DMS53 treated with DMSO at 0.1 percent for 48 hours (cell line): ENCODE results near the gene GREM2.

Experiments
- DNase-seq: peaks from one replicate; lab custom pipeline; 2025; ENCODE audit not compliant: unreplicated experiment; lab: John Stamatoyannopoulos, UW

GREM2 gene

GRCh38 chr1:240562779-240563178 lies 49.2 kb downstream of the GREM2 start:
- DNase-seq = no peak

DNA sequence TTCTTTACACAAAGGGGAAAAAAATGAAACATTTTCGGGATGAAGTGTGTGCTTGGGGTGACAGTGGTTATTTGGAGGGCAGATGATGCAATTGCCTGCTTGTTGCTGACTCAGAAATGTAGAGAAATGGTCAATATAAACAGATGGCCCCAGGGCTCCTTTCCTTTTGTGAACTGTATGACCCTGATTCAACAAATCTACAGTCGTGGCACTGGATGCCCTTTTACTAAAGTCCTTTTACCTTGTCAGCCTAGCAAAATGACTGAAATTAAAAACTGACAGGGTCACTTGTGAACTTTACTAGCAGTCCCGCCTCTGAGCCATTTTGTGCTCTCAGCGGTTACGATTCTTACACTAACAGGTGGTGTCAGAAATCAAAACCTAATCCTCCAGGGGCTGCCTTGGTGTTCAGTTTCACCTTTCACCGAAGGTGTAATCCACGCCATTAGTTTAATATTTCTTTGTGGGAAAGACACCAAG lies 49.8 kb downstream of the GREM2 start:
- peak; percentile 24 for DNase-seq

DNA sequence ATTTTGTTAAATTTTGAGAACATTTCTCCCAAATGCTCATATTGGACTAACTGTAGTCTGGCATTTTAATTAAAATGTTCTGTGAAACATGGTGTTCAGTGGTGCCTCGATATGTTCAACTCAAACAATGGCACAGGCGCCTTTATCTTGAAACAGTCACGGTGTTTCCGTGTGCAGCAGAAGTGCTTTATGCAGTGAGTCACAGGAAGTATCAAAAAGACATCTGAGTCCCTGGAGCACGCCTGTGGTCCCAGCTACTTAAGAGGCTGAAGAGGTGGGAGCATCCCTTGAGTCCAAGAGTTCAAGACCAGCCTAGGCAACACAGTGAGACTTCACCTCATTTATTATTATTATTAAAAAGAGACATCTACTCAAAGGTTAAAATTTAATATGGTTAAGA lies 52.2 kb downstream of the GREM2 start:
- DNase-seq = no peak

DNA sequence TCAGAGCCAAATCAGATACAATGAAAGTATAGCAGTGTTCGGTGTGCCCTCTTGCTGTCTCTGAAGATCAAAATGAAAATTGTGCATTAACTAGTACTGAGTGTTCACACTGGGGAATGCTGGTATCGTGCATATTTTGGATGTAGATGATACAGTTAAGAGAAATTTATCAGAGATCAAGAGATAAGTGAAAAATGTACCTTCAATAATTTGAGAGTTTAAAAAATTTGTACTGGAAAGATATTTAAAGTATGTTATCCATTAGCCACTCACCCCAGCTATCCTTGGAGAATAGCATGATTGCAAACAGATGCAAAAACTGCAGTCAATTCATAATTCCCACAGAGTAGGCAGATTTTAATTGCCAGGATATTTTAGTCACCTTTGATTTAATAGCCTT lies 56.4 kb downstream of the GREM2 start:
- DNase-seq = no peak

GRCh38 chr1:240553351-240553750 lies 58.6 kb downstream of the GREM2 start:
- no peak for DNase-seq

DNA sequence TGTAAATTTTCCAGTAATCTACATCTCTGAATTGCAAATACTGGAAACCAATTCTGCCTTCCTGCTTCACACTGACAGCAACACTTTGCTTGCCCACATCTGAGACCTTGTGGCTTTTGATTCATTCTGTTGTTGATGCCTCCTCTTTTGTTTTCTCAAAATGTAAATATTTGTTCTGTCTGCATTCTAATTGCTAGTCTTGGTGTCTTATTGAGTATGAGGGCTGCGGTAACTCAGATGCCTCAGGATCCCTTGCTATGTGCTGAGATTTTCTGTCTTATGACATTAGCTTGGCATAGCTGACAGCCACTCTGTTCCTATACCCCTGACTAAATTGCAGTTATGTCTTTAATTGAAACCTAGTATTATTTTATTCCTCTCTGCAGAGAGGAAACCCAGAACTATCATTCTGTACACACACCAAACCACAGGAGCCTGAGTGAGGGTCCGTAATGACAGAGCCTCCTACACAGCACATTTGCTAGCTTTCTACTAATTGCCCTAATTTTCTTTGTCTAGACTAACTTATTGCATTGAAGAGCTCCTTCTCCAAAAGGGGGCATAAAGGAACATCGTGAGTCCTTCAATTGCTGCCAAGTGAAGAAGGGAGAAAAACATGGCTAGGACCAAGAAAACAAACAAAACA lies 72.1 kb downstream of the GREM2 start:
- DNase-seq = no peak

DNA sequence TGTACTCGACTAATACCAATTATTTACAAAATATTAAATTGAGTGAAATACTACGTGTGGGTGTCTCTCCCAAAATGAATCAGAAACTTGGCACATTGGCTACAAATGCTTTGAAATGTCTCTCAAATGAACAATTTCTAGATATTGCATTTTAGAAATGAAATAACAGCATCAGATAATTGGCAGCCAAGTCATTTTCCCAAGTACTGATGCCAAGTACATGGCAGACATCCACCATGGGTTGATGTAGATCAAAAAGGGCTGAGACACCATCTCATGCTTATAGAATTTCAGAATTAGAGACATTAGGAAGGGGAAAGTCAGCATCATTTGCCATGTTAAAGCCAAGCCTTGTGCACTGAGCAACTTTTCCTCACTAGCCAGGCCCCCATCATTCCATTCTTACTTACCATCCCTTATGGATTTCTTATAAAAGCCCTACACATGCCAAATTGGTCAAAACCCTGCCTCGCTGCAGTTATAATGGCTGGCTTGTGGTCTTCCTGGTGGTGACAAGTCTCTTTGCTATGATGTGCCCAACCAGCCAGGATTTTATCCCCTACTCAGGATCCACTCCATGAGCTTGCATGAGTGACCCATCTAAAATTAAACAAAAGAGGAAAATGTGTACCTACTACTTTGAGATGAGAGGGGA lies 73.1 kb downstream of the GREM2 start:
- DNase-seq = no peak

DNA sequence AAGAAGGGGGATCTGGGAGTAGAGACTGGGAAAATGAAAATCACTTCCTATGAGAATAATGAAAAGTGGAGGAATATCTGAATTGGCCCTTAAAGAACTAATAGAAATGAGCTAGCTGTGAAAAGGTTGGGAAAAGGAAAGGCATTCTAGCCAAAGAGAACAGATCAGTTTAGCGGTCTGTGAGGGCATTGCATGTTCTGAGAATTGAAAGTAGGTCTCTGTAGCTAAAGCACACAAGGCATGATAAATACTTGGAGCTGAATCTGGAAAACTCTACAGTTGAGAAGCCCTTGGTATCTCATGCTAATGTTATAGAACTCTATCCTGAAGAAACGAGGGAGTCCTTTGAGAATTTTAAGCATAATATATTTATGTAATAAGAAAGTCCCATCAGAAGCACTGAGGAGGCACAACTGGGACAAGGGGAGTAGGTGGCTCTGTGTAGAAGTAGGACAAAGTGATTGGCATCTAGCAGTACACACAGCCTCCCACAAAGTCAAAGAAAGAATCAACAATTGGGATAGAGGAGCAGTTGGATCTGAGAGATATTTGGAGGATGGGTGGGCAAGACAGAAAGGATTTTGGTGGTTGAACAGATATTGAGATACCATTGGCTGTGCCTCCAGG lies 78.7 kb downstream of the GREM2 start:
- DNase-seq = no peak

- DNase-seq = no peak
Measured at GRCh38 chr1:240528591-240528990, 83.4 kb downstream of the GREM2 start.

DNA sequence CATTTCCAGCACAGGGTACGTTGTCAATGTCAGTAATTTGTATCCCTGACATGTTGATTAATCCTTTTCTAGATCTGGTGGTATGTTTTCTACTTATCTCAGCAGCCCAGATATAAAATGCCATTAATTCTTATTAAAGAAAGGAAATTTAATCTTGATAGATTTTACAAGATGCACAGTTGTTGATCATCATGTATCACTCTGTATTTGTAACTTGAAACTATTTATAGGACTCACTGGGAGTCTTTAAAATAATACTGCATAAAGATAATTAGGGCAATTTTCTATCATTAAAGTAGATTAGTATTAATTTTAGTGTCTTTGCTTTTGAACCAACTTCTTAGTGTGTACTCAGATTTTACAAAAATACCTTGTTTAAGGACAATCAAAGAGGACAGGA lies 84.9 kb downstream of the GREM2 start:
- no peak for DNase-seq

- DNase-seq = no peak
Measured at GRCh38 chr1:240526312-240526711, 85.6 kb downstream of the GREM2 start.

GRCh38 chr1:240524356-240525069 lies 87.4 kb downstream of the GREM2 start:
- DNase-seq = no peak

DNA sequence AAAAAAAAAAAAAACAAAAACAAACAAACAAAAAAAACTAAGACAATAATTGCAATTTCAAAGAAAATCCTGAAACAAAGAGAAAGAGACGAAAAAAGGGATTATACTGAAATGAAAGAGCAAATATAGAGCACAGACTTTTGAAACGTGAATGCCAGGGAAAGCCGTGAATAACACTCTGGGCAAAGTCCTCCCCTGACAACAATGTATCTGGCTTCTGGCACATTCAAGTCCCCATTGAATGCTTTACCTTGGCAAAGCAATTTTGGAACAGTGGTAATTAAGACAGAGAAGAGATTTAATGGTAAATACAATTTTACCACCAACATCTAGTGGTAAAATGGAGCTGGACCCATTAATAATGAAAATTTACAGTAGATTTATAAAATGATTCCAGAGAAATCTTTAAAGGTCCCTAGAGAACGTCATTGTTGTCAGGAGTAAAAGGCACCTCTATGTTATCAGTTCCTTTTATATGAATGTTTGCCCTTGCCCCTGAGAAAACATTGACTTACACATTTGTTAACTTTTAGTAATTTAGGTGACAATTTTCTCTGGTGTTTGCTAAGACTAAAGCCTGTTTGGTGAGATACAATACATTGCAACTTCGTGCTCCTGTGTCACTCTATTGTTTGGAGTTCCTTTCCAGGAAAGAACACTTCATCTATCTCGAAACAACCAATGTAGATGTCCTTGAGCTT lies 89.7 kb downstream of the GREM2 start:
- peak; percentile 19 for DNase-seq

GRCh38 chr1:240517891-240518290 lies 94.1 kb downstream of the GREM2 start:
- DNase-seq = no peak

DNA sequence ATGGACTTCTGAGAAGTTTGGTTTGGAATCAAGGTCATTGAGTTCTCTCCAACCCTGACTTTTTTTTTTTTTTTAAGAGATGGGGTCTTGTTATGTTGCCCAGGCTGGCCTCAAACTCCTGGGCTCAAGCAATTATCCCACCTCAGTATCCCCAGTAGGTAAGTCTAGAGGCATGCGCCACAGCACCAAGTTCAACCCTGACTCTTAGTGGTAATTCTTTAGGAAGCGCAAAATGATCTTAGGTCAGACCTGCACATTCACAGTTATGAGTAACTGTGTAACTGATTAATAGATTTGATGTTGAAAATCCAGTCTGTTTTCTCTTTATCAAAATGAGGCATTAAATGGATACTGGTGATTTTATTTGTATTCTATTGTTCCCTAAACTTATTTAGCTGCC lies 95.9 kb downstream of the GREM2 start:
- DNase-seq = no peak

DNA sequence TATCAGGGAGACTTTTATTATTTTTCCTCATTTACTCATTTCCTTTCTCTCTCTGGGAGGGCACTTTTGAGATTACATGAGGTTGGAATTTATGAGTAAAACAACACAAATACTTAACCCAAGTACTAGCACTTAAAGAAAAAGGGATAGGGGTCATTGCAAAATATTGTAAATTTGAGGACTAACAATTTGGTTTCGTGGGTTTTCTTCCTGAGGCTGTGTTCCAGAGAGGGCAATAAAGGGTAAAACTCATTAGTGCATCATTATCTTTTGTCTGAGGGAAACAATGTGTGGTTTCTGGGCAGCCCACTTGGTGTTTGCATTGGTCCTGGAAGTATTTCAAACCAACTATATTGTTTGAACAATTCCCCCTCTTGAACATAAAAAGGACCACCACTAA lies 96.5 kb downstream of the GREM2 start:
- DNase-seq = no peak

GRCh38 chr1:240511789-240512188 lies 100.2 kb downstream of the GREM2 start:
- no peak for DNase-seq

GRCh38 chr1:240508950-240509349 lies 103.0 kb downstream of the GREM2 start:
- DNase-seq = no peak

- no peak for DNase-seq
Measured at GRCh38 chr1:240508201-240508600, 103.8 kb downstream of the GREM2 start.

DNA sequence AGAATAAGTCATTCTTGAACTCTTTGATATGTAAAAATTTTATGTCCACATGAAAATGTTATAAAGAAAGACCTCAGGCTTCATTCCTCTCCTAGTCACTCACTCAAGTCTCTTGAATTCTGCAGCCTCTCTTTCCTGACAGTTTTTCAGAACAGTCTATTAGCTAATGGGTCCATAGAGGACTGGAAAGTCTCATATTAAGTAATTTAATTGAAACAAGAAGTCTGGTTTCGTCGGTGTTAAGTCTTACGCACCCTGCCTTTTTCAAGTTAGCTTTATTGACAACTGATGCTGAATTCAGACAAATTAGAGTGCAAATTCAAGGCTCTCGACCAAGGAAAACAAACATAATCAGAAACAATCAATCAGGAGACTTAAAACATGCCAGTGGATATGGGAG lies 105.8 kb downstream of the GREM2 start:
- no peak for DNase-seq

DNA sequence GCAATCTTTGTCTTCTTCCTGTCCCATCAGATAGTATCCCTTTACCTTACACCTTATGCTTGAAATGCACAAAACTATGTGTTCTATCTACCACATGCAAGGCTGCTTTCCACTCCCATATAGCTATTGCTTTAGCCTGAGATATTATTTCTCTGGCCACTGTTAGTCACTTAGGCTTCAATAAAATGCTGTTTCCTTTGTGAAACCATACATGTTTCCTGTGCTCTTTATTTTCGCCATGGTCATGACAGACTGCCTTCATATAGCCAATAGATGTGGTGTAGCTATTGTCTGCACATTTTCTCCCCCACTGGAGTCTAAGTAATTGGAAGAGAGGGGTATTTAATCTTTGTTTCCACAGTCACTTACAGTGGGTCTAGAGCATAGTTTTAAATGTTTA lies 108.4 kb downstream of the GREM2 start:
- no peak for DNase-seq
